HG02610 (cell line): ENCODE data around the gene SLC2A11.
"Not testable (repeated sequence)": the region's sequence is repeated elsewhere in the genome, so short reads cannot be mapped to it uniquely, and the experiment has no call there.

ENCODE experiments used
- ATAC-seq: cut with Tn5 transposase; IDR thresholded peaks from one replicate; pipeline ENCODE4 v1.9.1; 2021; ENCODE audit warnings: mild to moderate bottlenecking, moderate library complexity; ENCODE audit not compliant: unreplicated experiment

SLC2A11 gene

DNA sequence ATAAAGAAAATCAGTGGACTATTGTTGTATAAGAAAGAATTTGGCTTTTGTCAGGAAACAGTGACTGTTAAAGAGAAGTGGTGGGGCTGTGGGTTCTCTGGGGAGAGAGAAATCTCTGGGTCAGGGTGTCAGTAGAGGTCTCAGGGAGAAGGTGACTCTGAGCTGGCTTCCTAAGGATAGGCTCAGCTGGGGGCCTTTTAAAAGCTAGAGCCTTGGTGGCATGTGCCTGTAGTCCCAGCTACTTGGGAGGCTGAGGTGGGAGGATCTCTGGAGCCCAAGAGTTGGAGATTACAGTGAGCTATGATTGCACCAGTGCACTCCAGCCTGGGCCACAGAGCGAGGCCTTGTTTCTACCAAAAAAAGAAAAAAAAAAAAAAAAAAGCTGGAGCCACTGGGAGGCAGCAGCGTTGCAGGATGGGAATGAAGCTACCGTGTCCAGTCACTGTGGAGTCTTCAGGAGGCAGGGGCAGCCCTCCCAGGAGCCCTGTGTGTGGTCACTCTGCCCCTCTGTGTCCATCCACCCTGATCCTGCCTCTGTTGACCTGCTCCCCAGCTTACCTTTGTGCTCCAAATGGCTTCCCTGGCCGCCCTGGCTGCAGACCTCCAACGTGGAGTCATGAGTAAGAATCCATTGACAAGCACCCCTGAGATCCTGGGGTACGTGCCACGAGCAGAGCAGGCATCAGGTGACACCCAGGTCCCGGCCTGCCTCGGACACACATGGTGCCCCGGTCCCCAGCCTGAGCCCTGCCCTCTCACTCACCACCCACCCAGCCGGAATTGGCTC, 31.1 kb downstream of the SLC2A11 start:
- ATAC-seq, result no peak

DNA sequence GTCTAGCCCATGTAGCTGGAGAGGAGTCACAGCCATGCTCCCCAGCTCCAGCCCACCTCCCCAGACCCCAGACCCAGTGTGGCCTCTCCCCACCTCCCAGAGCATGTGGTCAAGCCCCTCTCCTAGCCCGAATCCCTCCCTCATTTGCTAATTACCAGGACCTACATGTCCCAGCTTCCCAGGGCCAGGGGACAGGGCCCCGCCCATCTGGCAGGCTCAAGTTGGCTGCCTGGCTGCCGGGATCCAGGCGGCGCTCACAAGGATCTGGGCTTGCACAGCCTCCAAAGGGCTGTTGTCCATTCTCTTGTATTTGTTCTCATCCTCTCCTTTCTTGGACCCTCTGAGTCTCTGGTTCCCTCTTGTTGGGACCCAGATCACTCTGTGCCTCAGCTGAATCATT, 31.9 kb downstream of the SLC2A11 start:
- no peak for ATAC-seq

- ATAC-seq, result no peak
Observed at GRCh38 chr22:23891726-23892125, 34.1 kb downstream of the SLC2A11 start.

DNA sequence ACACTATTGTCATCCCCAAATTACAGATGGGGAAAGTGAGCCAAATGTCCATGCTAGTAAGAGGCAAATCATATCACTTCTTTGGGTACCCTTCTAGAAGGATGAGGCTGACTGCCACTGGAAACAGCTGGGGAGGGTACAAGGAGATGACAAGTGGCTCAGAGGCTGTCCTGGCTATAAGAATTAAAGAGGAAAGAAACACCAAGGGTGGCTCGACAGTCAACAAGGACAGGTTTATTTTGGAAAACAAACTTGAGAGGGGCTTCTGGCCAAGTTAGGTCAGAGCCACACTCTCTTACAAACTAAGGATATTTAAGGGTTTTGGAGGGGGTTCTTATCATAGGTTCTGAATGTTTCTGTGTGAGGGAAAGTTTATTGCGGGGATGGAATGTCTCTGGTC, 34.5 kb downstream of the SLC2A11 start:
- ATAC-seq, result no peak

GRCh38 chr22:23892706-23893105, 35.0 kb downstream of the SLC2A11 start:
- ATAC-seq, result no peak

GRCh38 chr22:23893121-23893944, 35.7 kb downstream of the SLC2A11 start:
- no peak for ATAC-seq

DNA sequence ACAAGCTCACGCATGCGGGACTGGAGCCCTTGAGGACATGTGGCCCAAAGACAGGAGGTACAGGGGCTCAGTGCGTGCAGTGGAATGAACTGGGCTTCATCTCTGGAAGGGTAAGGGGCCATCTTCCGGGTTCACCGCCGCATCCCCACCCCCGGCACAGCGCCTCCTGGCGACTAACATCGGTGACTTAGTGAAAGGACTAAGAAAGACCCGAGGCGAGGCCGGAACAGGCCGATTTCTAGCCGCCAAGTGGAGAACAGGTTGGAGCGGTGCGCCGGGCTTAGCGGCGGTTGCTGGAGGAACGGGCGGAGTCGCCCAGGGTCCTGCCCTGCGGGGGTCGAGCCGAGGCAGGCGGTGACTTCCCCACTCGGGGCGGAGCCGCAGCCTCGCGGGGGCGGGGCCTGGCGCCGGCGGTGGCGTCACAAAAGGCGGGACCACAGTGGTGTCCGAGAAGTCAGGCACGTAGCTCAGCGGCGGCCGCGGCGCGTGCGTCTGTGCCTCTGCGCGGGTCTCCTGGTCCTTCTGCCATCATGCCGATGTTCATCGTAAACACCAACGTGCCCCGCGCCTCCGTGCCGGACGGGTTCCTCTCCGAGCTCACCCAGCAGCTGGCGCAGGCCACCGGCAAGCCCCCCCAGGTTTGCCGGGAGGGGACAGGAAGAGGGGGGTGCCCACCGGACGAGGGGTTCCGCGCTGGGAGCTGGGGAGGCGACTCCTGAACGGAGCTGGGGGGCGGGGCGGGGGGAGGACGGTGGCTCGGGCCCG, 36.5 kb downstream of the SLC2A11 start, which contains the start of gene MIF:
Gene MIF (plus strand): TSS at position 439 of the 765 bp plus-strand sequence. CDS start 92 bp downstream, at position 531.
- peak; percentile 87 for ATAC-seq

- ATAC-seq, result peak; percentile 12
Observed at GRCh38 chr22:23894710-23895598, 37.3 kb downstream of the SLC2A11 start.

DNA sequence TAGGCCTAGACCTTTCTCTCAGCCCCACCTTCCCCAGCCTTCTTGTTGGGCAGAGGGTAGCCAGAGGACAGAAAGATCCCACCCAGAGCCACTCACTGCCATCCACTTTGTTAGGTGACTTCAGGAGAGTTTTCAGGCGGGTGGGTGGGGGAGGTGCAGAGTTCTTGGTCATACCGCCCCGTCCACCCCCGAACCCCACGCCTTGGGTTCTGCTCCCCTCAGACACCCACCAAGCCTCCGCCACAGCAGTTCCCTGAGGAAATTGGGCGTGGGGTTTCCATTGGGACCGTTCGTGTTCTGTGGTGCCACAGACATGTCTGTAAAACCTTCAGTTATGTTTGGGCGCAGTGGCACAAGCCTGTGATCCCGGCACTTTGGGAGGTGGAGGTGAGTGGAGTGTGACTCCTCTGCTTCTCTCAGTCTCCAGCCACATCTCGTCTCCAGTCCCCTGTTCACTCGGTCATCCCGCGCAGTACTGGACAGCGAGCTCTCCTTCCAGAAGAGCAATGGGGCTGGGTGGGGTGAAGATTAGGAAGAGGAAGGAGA, 38.0 kb downstream of the SLC2A11 start:
- ATAC-seq, result no peak

GRCh38 chr22:23896166-23896522, 38.5 kb downstream of the SLC2A11 start:
- ATAC-seq, result no peak

DNA sequence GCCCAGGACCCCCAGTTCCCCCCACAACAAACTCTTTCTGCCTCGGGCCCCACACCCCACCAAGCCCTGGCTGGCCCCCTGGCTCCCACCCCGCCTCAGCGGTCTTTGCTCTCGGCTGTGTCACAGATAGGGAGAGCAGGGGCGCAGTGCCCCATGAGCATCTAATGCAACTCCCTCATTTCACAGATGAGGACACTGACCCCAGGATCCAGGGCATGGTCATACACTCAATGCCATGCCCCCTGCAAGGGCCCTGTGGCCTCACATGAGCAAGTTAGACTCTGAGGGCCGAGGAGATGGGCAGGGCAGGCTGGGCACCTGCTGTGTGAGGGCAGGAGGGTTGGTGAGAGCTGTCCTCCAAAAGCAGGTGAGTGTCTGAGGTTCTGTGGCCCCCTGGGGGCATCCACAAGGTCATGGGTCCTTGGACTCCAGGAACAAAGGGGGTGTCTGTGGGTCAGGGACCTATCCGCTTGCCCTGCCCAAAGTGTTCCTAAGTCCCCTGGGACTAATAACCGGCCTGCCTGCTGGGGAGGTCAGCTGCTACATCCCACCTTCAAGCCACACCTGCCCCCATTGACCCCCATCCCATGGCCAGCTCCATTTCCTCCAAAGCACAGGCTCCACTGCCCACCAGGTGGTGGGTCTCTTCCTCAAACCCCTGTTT, 39.0 kb downstream of the SLC2A11 start:
- ATAC-seq, result no peak

DNA sequence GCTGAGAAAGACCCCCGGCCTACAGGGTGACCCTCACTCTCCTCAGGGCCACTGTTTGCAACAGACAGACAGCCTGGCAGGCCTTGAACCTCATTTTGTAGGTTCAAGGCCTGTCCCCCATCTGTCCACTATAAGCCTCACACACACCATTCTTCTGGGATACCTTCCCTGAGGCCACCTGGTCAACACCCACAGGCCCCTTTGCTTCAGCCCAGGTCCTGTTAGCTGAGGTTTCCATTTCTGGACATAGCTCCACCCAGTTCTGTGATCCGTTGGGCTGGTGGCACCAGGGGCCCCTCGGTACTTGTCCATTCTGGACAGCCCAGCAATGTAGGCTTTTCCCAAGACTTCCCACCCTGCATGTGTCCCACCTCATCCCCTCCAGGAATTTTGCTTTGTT, 39.6 kb downstream of the SLC2A11 start:
- no peak for ATAC-seq

- no peak for ATAC-seq
Observed at GRCh38 chr22:23898006-23898974, 40.6 kb downstream of the SLC2A11 start.

DNA sequence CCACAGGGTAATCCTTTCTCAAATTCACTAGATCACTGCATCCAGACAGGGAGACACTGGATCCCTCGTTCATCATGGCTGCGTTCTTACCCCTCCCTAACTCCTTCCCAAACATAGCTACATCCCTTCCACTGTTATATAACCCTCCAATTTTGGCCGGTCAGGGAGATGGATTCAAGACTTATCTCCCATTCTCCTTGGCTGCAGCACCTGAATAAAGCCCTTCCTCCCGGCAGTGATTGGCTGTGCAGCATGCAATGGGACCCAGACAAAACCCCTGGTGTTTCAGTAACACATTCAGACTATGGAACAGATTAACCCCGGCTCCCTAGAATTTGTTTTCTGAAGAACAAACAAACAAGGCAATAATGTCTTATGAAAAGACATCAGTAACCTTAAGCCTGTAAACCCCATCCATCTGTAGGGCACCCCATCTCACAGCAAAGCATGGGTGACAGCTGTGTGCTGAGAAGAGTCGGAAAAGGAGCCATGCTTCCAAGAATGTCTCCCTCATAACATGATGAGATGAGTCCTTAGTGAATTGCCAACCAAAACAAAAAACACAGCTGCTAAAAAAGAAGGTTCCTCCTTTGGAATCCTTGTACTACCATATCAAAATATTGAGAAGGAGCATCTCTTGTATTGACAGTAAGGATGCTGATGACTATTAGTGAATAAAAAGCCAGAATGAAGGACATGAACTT, 41.5 kb downstream of the SLC2A11 start:
- ATAC-seq, result no peak

DNA sequence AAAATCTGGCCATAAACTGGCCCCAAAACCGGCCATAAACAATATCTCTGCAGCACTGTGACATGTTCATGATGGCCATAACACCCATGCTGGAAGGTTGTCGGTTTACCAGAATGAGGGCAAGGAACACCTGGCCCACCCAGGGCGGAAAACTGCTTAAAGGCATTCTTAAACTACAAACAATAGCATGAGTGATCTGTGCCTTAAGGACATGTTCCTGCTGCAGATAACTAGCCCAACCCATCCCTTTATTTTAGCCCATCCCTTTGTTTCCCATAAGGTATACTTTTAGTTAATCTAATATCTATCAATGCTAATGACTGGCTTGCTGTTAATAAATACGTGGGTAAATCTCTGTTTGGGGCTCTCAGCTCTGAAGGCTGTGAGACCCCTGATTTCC, 42.6 kb downstream of the SLC2A11 start:
- not testable (repeated sequence) for ATAC-seq

DNA sequence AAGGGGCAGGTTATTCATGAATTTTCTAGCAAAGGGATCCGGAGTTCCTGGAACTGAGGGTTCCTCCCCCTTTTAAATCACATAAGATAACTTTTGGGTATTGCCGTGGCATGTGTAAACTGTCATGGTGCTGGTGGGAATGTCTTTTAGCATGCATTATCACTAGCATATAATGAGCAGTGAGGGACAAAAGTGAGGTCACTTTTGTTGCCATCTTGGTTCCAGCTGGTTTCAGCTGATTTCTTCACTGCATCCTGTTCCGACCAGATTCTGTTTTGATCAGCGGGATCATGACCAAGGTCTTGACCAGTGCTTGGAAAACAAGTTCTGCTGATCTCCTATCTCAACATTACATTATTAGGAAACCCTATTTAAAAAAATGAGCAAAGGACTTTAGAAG, 43.9 kb downstream of the SLC2A11 start:
- ATAC-seq, result no peak

DNA sequence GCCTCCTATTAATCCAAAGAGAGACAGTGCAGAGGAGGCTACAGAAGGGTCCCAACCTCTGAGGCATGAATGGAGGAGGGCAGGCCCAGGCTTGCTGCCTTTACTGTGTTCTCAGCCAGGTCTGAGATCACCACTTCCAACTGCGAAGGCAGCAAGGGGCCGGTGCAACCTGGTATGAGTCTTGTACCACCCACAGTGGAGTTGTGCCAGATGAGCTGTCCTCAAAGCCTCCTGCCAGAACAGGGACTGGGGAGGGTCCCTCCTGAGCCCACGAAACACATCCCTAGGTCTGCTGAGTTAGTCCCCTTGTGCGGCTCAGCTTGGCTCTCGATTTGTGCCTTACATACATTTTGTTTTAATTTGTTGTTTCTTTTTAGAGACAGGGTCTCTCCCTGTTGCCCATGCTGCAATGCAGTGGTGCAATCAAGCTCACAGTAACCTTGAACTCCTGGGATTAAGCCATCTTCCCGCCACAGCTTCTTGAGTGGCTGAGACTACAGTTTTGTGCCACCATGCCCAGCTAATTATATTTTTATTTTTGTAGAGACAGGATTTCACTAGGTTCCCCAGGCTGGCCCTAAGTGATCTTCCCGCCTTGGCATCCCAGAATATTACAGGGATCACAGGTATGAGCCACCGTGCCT, 45.8 kb downstream of the SLC2A11 start:
- no peak for ATAC-seq
